ENCODE results near the gene KREMEN1. TPM values are rescaled to one million over a fixed set of nuclear protein-coding genes. Genes with fewer than 3 reads are reported as not detected.
A peak's percentile ranks its signal among the peaks of the same experiment; 100 is the strongest.

Gene KREMEN1
- total and polyA plus RNA-seq, 10 of the 15 experiments (the other 5 are each of a cell fraction or from before 2014, with no cell fraction given), result 0.10 to 2.5 (median 0.20) TPM; not detected in 1

DNA sequence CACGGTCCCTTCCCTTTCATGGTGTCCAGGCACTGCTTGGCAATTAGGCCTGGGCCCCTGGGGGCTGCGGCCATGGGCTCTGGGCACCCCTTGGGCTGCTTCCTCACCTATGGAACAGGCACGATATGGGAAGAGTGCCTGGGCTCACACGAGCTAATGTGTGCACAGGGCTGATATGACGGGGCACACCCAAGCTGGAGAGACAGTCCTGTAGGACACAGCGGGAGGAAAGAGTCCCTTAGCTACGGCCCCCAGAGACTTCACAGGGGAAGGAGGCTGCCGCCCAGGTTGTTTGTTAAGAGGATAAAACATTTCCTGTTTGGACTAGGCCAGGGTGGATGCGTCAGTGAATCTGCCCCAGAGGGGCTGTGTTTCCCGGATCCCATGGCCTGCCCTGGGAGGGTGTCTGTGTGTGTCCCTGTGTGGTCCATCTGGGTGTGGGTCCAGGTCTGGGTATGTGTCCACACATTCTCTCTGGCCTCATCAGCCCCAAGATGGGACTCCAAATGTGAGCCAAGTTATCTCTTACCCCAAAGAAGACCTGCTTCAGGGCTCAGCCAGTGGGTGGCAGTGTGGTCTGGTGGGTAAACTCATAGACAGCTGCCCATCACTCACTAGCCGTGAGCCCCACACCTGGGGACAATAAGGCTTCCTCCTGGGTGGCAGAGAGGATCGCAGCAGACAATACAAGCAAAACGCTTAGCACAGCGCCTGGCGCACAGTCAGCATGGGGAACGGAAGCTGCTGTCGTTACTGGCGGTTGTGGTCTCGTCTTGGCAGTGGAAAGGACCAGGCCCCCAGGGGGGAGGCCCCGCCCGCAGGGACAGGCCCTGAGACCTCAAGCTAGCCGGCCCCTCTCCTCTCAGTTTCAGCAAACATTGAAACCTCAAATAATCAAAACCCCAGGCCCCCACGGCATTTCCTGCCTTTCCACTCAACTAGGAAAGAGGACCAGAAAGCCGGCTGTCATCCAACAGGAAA lies 129.7 kb downstream of the KREMEN1 start (continued):
- TF ChIP-seq, protein P1, sequence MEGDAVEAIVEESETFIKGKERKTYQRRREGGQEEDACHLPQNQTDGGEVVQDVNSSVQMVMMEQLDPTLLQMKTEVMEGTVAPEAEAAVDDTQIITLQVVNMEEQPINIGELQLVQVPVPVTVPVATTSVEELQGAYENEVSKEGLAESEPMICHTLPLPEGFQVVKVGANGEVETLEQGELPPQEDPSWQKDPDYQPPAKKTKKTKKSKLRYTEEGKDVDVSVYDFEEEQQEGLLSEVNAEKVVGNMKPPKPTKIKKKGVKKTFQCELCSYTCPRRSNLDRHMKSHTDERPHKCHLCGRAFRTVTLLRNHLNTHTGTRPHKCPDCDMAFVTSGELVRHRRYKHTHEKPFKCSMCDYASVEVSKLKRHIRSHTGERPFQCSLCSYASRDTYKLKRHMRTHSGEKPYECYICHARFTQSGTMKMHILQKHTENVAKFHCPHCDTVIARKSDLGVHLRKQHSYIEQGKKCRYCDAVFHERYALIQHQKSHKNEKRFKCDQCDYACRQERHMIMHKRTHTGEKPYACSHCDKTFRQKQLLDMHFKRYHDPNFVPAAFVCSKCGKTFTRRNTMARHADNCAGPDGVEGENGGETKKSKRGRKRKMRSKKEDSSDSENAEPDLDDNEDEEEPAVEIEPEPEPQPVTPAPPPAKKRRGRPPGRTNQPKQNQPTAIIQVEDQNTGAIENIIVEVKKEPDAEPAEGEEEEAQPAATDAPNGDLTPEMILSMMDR (IDR thresholded peaks at IDR 0.05 in 2 of 3, conservative IDR thresholded peaks at IDR 0.05 in 1 of 3; ENCODE audit: control insufficient read depth in 2 of 3, extremely low read depth in 1 of 3, insufficient read depth in 1 of 3, low read depth in 3 of 3, low read length in 3 of 3), result peak; percentile 41 to 43 (median 42); a peak in 4 of 6 replicates
- no peak for TF ChIP-seq HCFC1 (IDR thresholded peaks at IDR 0.05; ENCODE audit: low read length)
- TF ChIP-seq FOXM1 (IDR thresholded peaks at IDR 0.05; ENCODE audit: low read depth, low read length), result peak; percentile 88
- TF ChIP-seq, protein P2, sequence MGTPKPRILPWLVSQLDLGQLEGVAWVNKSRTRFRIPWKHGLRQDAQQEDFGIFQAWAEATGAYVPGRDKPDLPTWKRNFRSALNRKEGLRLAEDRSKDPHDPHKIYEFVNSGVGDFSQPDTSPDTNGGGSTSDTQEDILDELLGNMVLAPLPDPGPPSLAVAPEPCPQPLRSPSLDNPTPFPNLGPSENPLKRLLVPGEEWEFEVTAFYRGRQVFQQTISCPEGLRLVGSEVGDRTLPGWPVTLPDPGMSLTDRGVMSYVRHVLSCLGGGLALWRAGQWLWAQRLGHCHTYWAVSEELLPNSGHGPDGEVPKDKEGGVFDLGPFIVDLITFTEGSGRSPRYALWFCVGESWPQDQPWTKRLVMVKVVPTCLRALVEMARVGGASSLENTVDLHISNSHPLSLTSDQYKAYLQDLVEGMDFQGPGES (IDR thresholded peaks at IDR 0.05), result no peak
- peak; percentile 92 for TF ChIP-seq TCF12 (IDR thresholded peaks at IDR 0.05; ENCODE audit: low read depth, low read length)
- TF ChIP-seq ETV6 (conservative IDR thresholded peaks at IDR 0.05 in 1 of 2, IDR thresholded peaks at IDR 0.05 in 1 of 2; ENCODE audit: borderline replicate concordance in 1 of 2, low read depth in 1 of 2), result peak in 1 of 2 experiments; percentile 92; a peak in 2 of 4 replicates
- peak; percentile 92 to 93 for TF ChIP-seq IKZF2 (IDR thresholded peaks at IDR 0.05)
- peak; percentile 99 for TF ChIP-seq EED (IDR thresholded peaks at IDR 0.05; ENCODE audit: low read depth)
- TF ChIP-seq, protein P3, sequence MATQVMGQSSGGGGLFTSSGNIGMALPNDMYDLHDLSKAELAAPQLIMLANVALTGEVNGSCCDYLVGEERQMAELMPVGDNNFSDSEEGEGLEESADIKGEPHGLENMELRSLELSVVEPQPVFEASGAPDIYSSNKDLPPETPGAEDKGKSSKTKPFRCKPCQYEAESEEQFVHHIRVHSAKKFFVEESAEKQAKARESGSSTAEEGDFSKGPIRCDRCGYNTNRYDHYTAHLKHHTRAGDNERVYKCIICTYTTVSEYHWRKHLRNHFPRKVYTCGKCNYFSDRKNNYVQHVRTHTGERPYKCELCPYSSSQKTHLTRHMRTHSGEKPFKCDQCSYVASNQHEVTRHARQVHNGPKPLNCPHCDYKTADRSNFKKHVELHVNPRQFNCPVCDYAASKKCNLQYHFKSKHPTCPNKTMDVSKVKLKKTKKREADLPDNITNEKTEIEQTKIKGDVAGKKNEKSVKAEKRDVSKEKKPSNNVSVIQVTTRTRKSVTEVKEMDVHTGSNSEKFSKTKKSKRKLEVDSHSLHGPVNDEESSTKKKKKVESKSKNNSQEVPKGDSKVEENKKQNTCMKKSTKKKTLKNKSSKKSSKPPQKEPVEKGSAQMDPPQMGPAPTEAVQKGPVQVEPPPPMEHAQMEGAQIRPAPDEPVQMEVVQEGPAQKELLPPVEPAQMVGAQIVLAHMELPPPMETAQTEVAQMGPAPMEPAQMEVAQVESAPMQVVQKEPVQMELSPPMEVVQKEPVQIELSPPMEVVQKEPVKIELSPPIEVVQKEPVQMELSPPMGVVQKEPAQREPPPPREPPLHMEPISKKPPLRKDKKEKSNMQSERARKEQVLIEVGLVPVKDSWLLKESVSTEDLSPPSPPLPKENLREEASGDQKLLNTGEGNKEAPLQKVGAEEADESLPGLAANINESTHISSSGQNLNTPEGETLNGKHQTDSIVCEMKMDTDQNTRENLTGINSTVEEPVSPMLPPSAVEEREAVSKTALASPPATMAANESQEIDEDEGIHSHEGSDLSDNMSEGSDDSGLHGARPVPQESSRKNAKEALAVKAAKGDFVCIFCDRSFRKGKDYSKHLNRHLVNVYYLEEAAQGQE (IDR thresholded peaks at IDR 0.05; ENCODE audit: low read depth, low read length), result 0 out of 2 replicates have a peak, but pooled peaks have one; percentile 40
- TF ChIP-seq STAT3 (IDR thresholded peaks at IDR 0.05; ENCODE audit: low read depth, low read length), result no peak
- no peak for TF ChIP-seq KDM1A (IDR thresholded peaks at IDR 0.05; ENCODE audit: borderline replicate concordance)
- peak; percentile 67; the same call in 1 of the 2 replicates for TF ChIP-seq ZNF207 (IDR thresholded peaks at IDR 0.05; ENCODE audit: borderline replicate concordance)
- peak; percentile 79; the same call in 1 of the 2 replicates for TF ChIP-seq CHD2 (IDR thresholded peaks at IDR 0.05; ENCODE audit: borderline replicate concordance, low read depth, low read length)
- TF ChIP-seq SMAD5 (IDR thresholded peaks at IDR 0.05; ENCODE audit: low read depth), result peak; percentile 34; the same call in 1 of the 2 replicates
- TF ChIP-seq, protein P4, sequence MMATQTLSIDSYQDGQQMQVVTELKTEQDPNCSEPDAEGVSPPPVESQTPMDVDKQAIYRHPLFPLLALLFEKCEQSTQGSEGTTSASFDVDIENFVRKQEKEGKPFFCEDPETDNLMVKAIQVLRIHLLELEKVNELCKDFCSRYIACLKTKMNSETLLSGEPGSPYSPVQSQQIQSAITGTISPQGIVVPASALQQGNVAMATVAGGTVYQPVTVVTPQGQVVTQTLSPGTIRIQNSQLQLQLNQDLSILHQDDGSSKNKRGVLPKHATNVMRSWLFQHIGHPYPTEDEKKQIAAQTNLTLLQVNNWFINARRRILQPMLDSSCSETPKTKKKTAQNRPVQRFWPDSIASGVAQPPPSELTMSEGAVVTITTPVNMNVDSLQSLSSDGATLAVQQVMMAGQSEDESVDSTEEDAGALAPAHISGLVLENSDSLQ (IDR thresholded peaks at IDR 0.05), result peak; percentile 94
- no peak for TF ChIP-seq FOXK2 (IDR thresholded peaks at IDR 0.05)
